GM12878 (cell line): ENCODE data around the gene NFAT5. TPM values are rescaled to one million over a fixed set of nuclear protein-coding genes. Genes with fewer than 3 reads are reported as not detected.

ENCODE experiments used
- ATAC-seq: fragments of 200-7000 bp; cut with Tn5 transposase; 3 replicates; pipeline ENCODE4 v1.9.1; 2020; ENCODE audit warnings: mild to moderate bottlenecking, moderate library complexity
- BruUV-seq: library from RNA; stranded (reverse); fragments of 400-500 nt; replicated peaks from 2 replicates; lab custom pipeline; 2021; lab: Mats Ljungman, UMichigan
- CTCF ChIA-PET: fragments of 300-600 bp; sonication (Branson Sonifier 250); formaldehyde crosslinking; extraction: SDS; loops from one replicate; lab custom pipeline; 2021; ENCODE audit warnings: inconsistent platforms; lab: Yijun Ruan, JAX
- POLR2A ChIA-PET: fragments of 350-600 bp; formaldehyde crosslinking; extraction: SDS; loops from one replicate; lab custom pipeline; 2021; ENCODE audit warnings: inconsistent platforms; lab: Charles Lee
- RAD21 ChIA-PET: fragments of 300-600 bp; sonication (Branson Sonifier 250); formaldehyde crosslinking; loops from one replicate; lab custom pipeline; 2023; ENCODE audit warnings: antibody characterized with exemption; ENCODE audit not compliant: unreplicated experiment; lab: Charles Lee
- SMC1A ChIA-PET: fragments of 300-600 bp; sonication (Branson Sonifier 250); formaldehyde crosslinking; loops from one replicate; lab custom pipeline; 2023; ENCODE audit not compliant: unreplicated experiment, uncharacterized antibody; lab: Charles Lee
- DNase-seq: peaks from one replicate; pipeline ENCODE4 v3.0.0-alpha.2; 2011; ENCODE audit warnings: low read depth, low spot score
- FAIRE-seq: peaks from 3 replicates; lab custom pipeline; 2011; peaks lifted over from hg19 to GRCh38; lab: Jason Lieb, UNC
- H2AFZ ChIP-seq: 2 replicates; pipeline ENCODE4 v1.6.0; 2011; ENCODE audit warnings: low read depth, low read length, control low read depth; ENCODE audit not compliant: control insufficient read depth
- H3K27ac ChIP-seq: 2 replicates; pipeline ENCODE4 v1.5.1; 2011; ENCODE audit warnings: control low read depth; ENCODE audit not compliant: control insufficient read depth, insufficient read depth
- H3K27me3 ChIP-seq, 2 experiments: replicated peaks in 1 of 2; 2 replicates each; pipeline versions ENCODE4 v1.6.0 to v1.6.1; 2011; ENCODE audit warnings: low read length in 1 of 2; ENCODE audit not compliant: control insufficient read depth in 2 of 2, insufficient read depth in 2 of 2
- H3K36me3 ChIP-seq, 2 experiments: 2 replicates each; pipeline ENCODE4 v1.5.1; 2011; ENCODE audit warnings: low read length in 1 of 2; ENCODE audit not compliant: control insufficient read depth in 2 of 2, insufficient read depth in 2 of 2
- H3K4me1 ChIP-seq: 2 replicates; pipeline ENCODE4 v1.6.1; 2011; ENCODE audit warnings: mild to moderate bottlenecking, low read length, moderate library complexity, mixed read lengths; ENCODE audit not compliant: control insufficient read depth, insufficient read depth
- H3K4me2 ChIP-seq: 2 replicates; pipeline ENCODE4 v1.6.0; 2011; ENCODE audit warnings: control low read depth; ENCODE audit not compliant: control insufficient read depth, insufficient read depth
- H3K4me3 ChIP-seq: fragments of 200-600 bp; sonication (generic); 2 replicates; pipeline ENCODE4 v1.5.1; 2016
- H3K79me2 ChIP-seq: 2 replicates; pipeline ENCODE4 v1.6.0; 2011; ENCODE audit warnings: low read length; ENCODE audit not compliant: control insufficient read depth, insufficient read depth
- H3K9ac ChIP-seq: 2 replicates; pipeline ENCODE4 v1.8.0; 2011; ENCODE audit warnings: low read length, control low read depth, mixed read lengths; ENCODE audit not compliant: control insufficient read depth, insufficient read depth
- H3K9me3 ChIP-seq: replicated peaks from 3 replicates; pipeline ENCODE4 v1.5.1; 2011; ENCODE audit warnings: mild to moderate bottlenecking, low read length; ENCODE audit not compliant: control insufficient read depth, insufficient read depth
- H4K20me1 ChIP-seq: 2 replicates; pipeline ENCODE4 v1.6.0; 2011; ENCODE audit not compliant: control insufficient read depth, insufficient read depth
- BRCA1 ChIP-seq: IDR thresholded peaks from 2 replicates; pipeline ENCODE4 v1.6.1; 2011; ENCODE audit warnings: low read depth, low read length, improper control_type of control experiment
- CHD1 ChIP-seq: IDR thresholded peaks from 2 replicates; pipeline ENCODE4 v1.6.1; 2012; ENCODE audit warnings: low read depth, low read length, improper control_type of control experiment
- KDM1A ChIP-seq: fragments of 200-600 bp; sonication (generic); IDR thresholded peaks from 2 replicates; pipeline ENCODE4 v1.6.1; 2016; ENCODE audit warnings: borderline replicate concordance
- WGBS: methylation state at CpG from one replicate; pipeline ENCODE4 v1.1.6; 2016; ENCODE audit warnings: low lambda C conversion rate; ENCODE audit not compliant: insufficient replicate concordance, insufficient coverage; ENCODE audit errors: missing lambda C conversion rate; 5-methylcytosine and 5-hydroxymethylcytosine counted together
- in situ Hi-C: fragments of 300-500 bp; cut with MboI; formaldehyde crosslinking; loops from 9 replicates; pipeline ENCODE4 v1.14.3; 2018; ENCODE audit warnings: mixed read lengths
- intact Hi-C: fragments of 100-400 bp; cut with micrococcal nuclease; formaldehyde crosslinking; loops from one replicate; pipeline ENCODE4 v1.14.2; 2022; ENCODE audit not compliant: unreplicated experiment
- polyA plus RNA-seq, 11 experiments: library from polyadenylated mRNA; depleted of rRNA in 4 of 11; unstranded in 6 of 11; stranded (reverse) in 5 of 11; fragments of >200 nt; fragmentation: Nextera tagmentation in 4 of 11; fragmentation: Illumina TruSeq in 1 of 11; extraction: Ambion mirVana in 4 of 11; extraction: Trizol in 1 of 11; gene quantifications; 1 replicate in 1 of 11; 2 replicates in 10 of 11; pipeline versions ENCODE4 v1.2.1 to v1.2.3, GENCODE V29; 2011 to 2016; ENCODE audit warnings: inconsistent platforms in 2 of 11, missing spikeins in 2 of 11, low read depth in 1 of 11
- total RNA-seq, 4 experiments: library from RNA; depleted of rRNA in 3 of 4; stranded (reverse); fragments of >200 nt in 3 of 4; fragmentation: Illumina TruSeq in 1 of 4; extraction: Trizol in 1 of 4; gene quantifications; 2 replicates each; pipeline versions ENCODE4 v1.2.1 to v1.2.3, GENCODE V29; 2013 to 2021
- TF ChIP-seq, protein P1 (sequence below): IDR thresholded peaks from 2 replicates; pipeline ENCODE4 v1.6.1; 2012; ENCODE audit warnings: low read depth, low read length, improper control_type of control experiment
- TF ChIP-seq, protein P2 (sequence below): fragments of 450-650 bp; IDR thresholded peaks from 2 replicates; pipeline ENCODE4 v1.6.1; 2017; ENCODE audit warnings: antibody characterized with exemption, mild to moderate bottlenecking, moderate library complexity

NFAT5 gene
- total and polyA plus RNA-seq, 10 of the 15 experiments (the other 5 are each of a cell fraction or from before 2014, with no cell fraction given) = 0.58 to 31.5 (median 12.7) TPM

DNA sequence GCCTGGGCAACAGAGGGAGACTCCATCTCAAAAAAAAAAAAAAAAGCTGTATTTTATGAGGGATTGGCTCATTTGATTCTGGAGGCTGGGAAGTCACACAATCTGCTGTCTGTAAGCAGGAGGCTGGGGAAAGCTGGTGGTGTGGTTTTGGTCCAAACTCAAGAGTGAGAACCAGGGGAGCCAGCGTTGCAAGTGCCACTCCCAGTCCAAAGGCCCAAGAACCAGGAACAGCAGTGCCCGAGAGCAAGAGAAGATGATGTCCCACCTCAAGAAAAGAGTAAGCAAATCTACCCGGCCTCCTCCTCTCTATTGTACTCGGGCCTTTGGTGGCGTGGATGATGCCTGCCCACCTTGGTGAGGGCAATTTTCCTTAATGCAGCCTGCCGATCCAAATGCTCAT, 166.3 kb downstream of the NFAT5 start:
- Histone ChIP-seq H3K9ac (no peak overlapping the region), H3K4me2 (no peak overlapping the region), H3K4me3 (no peak overlapping the region), H3K27ac (no peak overlapping the region), H2AFZ (no peak overlapping the region), H4K20me1 (no peaks in the 10 kb centered on the region), H3K36me3 (no peaks in the 10 kb centered on the region), H3K4me1 (no peaks in the 10 kb centered on the region; the same call in 1 of the 2 replicates), H3K27me3 (no peaks in the 10 kb centered on the region), H3K79me2 (peaks cover 8% of the 10 kb centered on the region), H3K9me3 (no peaks in the 10 kb centered on the region)
- ATAC-seq = no peak
- FAIRE-seq = no peak
- TF ChIP-seq BRCA1 (no peak), CHD1 (no peak), KDM1A (no peak)
- TF ChIP-seq, protein P1, sequence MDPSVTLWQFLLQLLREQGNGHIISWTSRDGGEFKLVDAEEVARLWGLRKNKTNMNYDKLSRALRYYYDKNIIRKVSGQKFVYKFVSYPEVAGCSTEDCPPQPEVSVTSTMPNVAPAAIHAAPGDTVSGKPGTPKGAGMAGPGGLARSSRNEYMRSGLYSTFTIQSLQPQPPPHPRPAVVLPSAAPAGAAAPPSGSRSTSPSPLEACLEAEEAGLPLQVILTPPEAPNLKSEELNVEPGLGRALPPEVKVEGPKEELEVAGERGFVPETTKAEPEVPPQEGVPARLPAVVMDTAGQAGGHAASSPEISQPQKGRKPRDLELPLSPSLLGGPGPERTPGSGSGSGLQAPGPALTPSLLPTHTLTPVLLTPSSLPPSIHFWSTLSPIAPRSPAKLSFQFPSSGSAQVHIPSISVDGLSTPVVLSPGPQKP = no peak
- TF ChIP-seq, protein P2, sequence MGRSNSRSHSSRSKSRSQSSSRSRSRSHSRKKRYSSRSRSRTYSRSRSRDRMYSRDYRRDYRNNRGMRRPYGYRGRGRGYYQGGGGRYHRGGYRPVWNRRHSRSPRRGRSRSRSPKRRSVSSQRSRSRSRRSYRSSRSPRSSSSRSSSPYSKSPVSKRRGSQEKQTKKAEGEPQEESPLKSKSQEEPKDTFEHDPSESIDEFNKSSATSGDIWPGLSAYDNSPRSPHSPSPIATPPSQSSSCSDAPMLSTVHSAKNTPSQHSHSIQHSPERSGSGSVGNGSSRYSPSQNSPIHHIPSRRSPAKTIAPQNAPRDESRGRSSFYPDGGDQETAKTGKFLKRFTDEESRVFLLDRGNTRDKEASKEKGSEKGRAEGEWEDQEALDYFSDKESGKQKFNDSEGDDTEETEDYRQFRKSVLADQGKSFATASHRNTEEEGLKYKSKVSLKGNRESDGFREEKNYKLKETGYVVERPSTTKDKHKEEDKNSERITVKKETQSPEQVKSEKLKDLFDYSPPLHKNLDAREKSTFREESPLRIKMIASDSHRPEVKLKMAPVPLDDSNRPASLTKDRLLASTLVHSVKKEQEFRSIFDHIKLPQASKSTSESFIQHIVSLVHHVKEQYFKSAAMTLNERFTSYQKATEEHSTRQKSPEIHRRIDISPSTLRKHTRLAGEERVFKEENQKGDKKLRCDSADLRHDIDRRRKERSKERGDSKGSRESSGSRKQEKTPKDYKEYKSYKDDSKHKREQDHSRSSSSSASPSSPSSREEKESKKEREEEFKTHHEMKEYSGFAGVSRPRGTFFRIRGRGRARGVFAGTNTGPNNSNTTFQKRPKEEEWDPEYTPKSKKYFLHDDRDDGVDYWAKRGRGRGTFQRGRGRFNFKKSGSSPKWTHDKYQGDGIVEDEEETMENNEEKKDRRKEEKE = no peak
- in situ Hi-C loops = no loop called here
- CTCF ChIA-PET = no interaction called here
- DNase-seq = no peak
- RAD21 ChIA-PET = no interaction called here
- POLR2A ChIA-PET = interaction anchor here (1.3 kb wide), 1 partner anchor 22 kb away, joined by 3 read pairs; no protein-coding TSS in a partner anchor
- 92% methylated on average over 6 of the region's 6 CpGs for WGBS
- SMC1A ChIA-PET = interaction anchor here (1.0 kb wide), 1 partner anchor 348 kb away, joined by 3 read pairs; no protein-coding TSS in a partner anchor
- intact Hi-C loops = no loop called here
- no TSS peak for BruUV-seq
